Tibial nerve (tissue), 3 donors: Measurements from ENCODE around the gene CKAP5.

Source experiments
- POLR2A ChIP-seq, 2 donors: fragments of 450-650 bp; IDR thresholded peaks; one replicate each; pipeline ENCODE4 v1.6.1; 2017; ENCODE audit warnings: antibody characterized with exemption in 2 of 2, mild to moderate bottlenecking in 2 of 2, moderate library complexity in 2 of 2
- TF ChIP-seq, protein P1 (sequence below), 5 experiments: fragments of 200-600 bp in 3 of 5; fragments of 450-650 bp in 2 of 5; sonication (generic) in 3 of 5; IDR thresholded peaks; one replicate each; pipeline ENCODE4 v1.5.1; 2016 to 2019; ENCODE audit warnings: antibody characterized with exemption in 5 of 5, mild to moderate bottlenecking in 3 of 5, moderate library complexity in 2 of 5

DNA sequence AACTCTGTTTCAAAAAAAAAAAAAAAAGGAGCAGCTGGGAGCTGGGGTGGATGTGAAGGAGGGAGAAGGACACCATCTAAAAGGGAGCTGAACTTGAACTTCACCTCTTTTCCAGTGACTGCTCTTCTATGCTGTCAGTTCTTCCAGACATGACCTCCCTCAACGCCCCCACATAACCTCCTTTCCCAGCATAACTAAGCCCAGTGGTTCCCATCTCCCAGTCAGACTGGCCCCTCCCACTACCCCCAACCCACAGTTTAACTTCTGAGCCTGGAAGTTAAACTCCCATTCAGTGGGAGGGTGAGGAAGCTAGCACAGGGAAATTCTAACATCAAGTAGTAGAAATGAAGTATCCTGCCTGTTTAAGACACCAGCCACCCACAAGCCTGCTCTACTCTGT lies 147.5 kb downstream of the CKAP5 start:
- TF ChIP-seq POLR2A (IDR thresholded peaks at IDR 0.05): no peak
- TF ChIP-seq, protein P1, sequence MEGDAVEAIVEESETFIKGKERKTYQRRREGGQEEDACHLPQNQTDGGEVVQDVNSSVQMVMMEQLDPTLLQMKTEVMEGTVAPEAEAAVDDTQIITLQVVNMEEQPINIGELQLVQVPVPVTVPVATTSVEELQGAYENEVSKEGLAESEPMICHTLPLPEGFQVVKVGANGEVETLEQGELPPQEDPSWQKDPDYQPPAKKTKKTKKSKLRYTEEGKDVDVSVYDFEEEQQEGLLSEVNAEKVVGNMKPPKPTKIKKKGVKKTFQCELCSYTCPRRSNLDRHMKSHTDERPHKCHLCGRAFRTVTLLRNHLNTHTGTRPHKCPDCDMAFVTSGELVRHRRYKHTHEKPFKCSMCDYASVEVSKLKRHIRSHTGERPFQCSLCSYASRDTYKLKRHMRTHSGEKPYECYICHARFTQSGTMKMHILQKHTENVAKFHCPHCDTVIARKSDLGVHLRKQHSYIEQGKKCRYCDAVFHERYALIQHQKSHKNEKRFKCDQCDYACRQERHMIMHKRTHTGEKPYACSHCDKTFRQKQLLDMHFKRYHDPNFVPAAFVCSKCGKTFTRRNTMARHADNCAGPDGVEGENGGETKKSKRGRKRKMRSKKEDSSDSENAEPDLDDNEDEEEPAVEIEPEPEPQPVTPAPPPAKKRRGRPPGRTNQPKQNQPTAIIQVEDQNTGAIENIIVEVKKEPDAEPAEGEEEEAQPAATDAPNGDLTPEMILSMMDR (IDR thresholded peaks at IDR 0.05): no peak
